Measurements from ENCODE around the gene CLOCK.

The CLOCK gene

GRCh38 chr4:55475394-55476243 lies 71.1 kb downstream of the CLOCK start:
- no peak for DNase-seq (ENCODE audit: low read depth in 1 of 2, low spot score in 1 of 2)

- DNase-seq (ENCODE audit: low read depth in 1 of 2, low spot score in 1 of 2), result no peak
Observed at GRCh38 chr4:55469979-55470378, 76.7 kb downstream of the CLOCK start.

- no peak for DNase-seq (ENCODE audit: low read depth in 1 of 2, low spot score in 1 of 2)
Observed at GRCh38 chr4:55468724-55469123, 78.0 kb downstream of the CLOCK start.

- DNase-seq (ENCODE audit: low read depth in 1 of 2, low spot score in 1 of 2), result no peak
Observed at GRCh38 chr4:55466001-55466400, 80.7 kb downstream of the CLOCK start.

GRCh38 chr4:55458611-55459010 lies 88.1 kb downstream of the CLOCK start:
- DNase-seq (ENCODE audit: low read depth in 1 of 2, low spot score in 1 of 2), result no peak

GRCh38 chr4:55458164-55458563 lies 88.5 kb downstream of the CLOCK start:
- DNase-seq (ENCODE audit: low read depth in 1 of 2, low spot score in 1 of 2), result no peak

- no peak for DNase-seq (ENCODE audit: low read depth in 1 of 2, low spot score in 1 of 2)
Observed at GRCh38 chr4:55450566-55450965, 96.1 kb downstream of the CLOCK start.

GRCh38 chr4:55447831-55448230 lies 98.9 kb downstream of the CLOCK start:
- DNase-seq (ENCODE audit: low read depth in 1 of 2, low spot score in 1 of 2), result no peak

GRCh38 chr4:55447108-55447708 lies 99.5 kb downstream of the CLOCK start:
- no peak for DNase-seq (ENCODE audit: low read depth in 1 of 2, low spot score in 1 of 2)

- DNase-seq (ENCODE audit: low read depth in 1 of 2, low spot score in 1 of 2), result no peak
Observed at GRCh38 chr4:55446578-55446922, 100.2 kb downstream of the CLOCK start.

- no peak for DNase-seq (ENCODE audit: low read depth in 1 of 2, low spot score in 1 of 2)
Observed at GRCh38 chr4:55445921-55446577, 100.7 kb downstream of the CLOCK start.

GRCh38 chr4:55444827-55445226 lies 101.9 kb downstream of the CLOCK start:
- no peak for DNase-seq (ENCODE audit: low read depth in 1 of 2, low spot score in 1 of 2)

GRCh38 chr4:55442541-55442940 lies 104.2 kb downstream of the CLOCK start:
- no peak for DNase-seq (ENCODE audit: low read depth in 1 of 2, low spot score in 1 of 2)

GRCh38 chr4:55440786-55441185 lies 105.9 kb downstream of the CLOCK start:
- no peak for DNase-seq (ENCODE audit: low read depth in 1 of 2, low spot score in 1 of 2)

GRCh38 chr4:55439023-55439422 lies 107.7 kb downstream of the CLOCK start:
- no peak for DNase-seq (ENCODE audit: low read depth in 1 of 2, low spot score in 1 of 2)

- no peak for DNase-seq (ENCODE audit: low read depth in 1 of 2, low spot score in 1 of 2)
Observed at GRCh38 chr4:55438314-55438713, 108.4 kb downstream of the CLOCK start.

- no peak for DNase-seq (ENCODE audit: low read depth in 1 of 2, low spot score in 1 of 2)
Observed at GRCh38 chr4:55437823-55438222, 108.9 kb downstream of the CLOCK start.

GRCh38 chr4:55437356-55437796 lies 109.3 kb downstream of the CLOCK start:
- DNase-seq (ENCODE audit: low read depth in 1 of 2, low spot score in 1 of 2), result no peak

- no peak for DNase-seq (ENCODE audit: low read depth in 1 of 2, low spot score in 1 of 2)
Observed at GRCh38 chr4:55435141-55435841, 111.4 kb downstream of the CLOCK start.

- DNase-seq (ENCODE audit: low read depth in 1 of 2, low spot score in 1 of 2), result no peak
Observed at GRCh38 chr4:55431710-55432336, 114.9 kb downstream of the CLOCK start.

- DNase-seq (ENCODE audit: low read depth in 1 of 2, low spot score in 1 of 2), result no peak
Observed at GRCh38 chr4:55424791-55425190, 121.9 kb downstream of the CLOCK start.
